Thyroid gland (tissue), 4 donors: ENCODE data around the gene KCNK17. TPM values are rescaled to one million over a fixed set of nuclear protein-coding genes. Genes with fewer than 3 reads are reported as not detected.

Experiments
- DNase-seq, 2 donors: peaks; one replicate each; pipeline ENCODE4 v3.0.0-alpha.2; 2019
- H3K27ac ChIP-seq, 3 donors: fragments of 200-600 bp; sonication (generic); 1 replicate in 2 of 3; 2 replicates in 1 of 3; pipeline ENCODE4 v1.5.1; 2016 to 2019; ENCODE audit warnings: mild to moderate bottlenecking in 1 of 3, moderate library complexity in 1 of 3
- H3K27me3 ChIP-seq: fragments of 200-600 bp; sonication (generic); one replicate; pipeline ENCODE4 v1.5.1; 2019
- H3K36me3 ChIP-seq, 2 donors: fragments of 200-600 bp; sonication (generic); one replicate each; pipeline ENCODE4 v1.5.1; 2016 to 2019
- H3K4me1 ChIP-seq, 2 donors: fragments of 200-600 bp; sonication (generic); one replicate each; pipeline ENCODE4 v1.5.1; 2017 to 2019
- H3K4me3 ChIP-seq, 3 donors: fragments of 200-600 bp; sonication (generic); replicated peaks in 1 of 3; 1 replicate in 2 of 3; 2 replicates in 1 of 3; pipeline ENCODE4 v1.5.1; 2016; ENCODE audit warnings: mild to moderate bottlenecking in 1 of 3
- H3K9me3 ChIP-seq: fragments of 200-600 bp; sonication (generic); one replicate; pipeline ENCODE4 v1.5.1; 2017
- POLR2A ChIP-seq, 2 donors: fragments of 450-650 bp; IDR thresholded peaks; one replicate each; pipeline ENCODE4 v1.6.1; 2017; ENCODE audit warnings: antibody characterized with exemption in 2 of 2, mild to moderate bottlenecking in 2 of 2, moderate library complexity in 1 of 2
- WGBS, 2 donors: methylation state at CpG; one replicate each; pipeline ENCODE4 v1.1.5; 2017; 5-methylcytosine and 5-hydroxymethylcytosine counted together
- intact Hi-C: fragments of 100-400 bp; cut with DNase I; formaldehyde crosslinking; loops from one replicate; pipeline ENCODE4 v1.15.1; 2023
- total RNA-seq, 4 donors: library from RNA; depleted of rRNA; stranded (reverse); fragments of >200 nt; gene quantifications; one replicate each; pipeline ENCODE4 v1.2.3, GENCODE V29; 2016
- TF ChIP-seq, protein P1 (sequence below), 6 experiments: fragments of 200-600 bp in 3 of 6; fragments of 450-650 bp in 3 of 6; sonication (generic) in 3 of 6; IDR thresholded peaks; one replicate each; pipeline ENCODE4 v1.5.1; 2016 to 2019; ENCODE audit warnings: antibody characterized with exemption in 6 of 6, mild to moderate bottlenecking in 2 of 6, inconsistent platforms in 1 of 6, moderate library complexity in 1 of 6

KCNK17 gene
- total RNA-seq, 4 donors from 2014 or later = 1.1 to 11.5 (median 4.5) TPM

DNA sequence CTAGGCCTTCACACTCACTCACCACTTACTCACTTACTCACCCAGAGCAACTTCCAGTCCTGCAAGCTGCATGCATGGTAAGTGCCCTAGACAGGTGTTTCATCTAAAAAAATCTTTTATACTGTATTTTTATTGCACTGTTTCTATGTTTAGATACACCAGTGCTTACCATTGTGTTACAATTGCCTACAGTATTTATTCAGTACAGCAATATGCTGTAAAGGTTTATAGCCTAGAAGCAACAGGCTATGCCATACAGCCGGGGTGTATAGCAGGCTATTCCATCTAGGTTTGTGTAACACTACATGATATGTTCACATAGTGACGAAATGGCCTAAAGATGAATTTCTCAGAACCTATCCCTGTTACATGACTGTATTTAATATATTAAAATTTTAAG is 47.8 kb downstream of the KCNK17 start:
- Histone ChIP-seq H3K4me3 (no peak overlapping the region), H3K27me3 (no peaks in the 10 kb centered on the region), H3K4me1 (peaks cover 3 to 4% of the 10 kb centered on the region in 2 donors), H3K9me3 (no peaks in the 10 kb centered on the region), H3K27ac (no peak overlapping the region), H3K36me3 (no peaks in the 10 kb centered on the region)
- DNase-seq = no peak
- WGBS, 2 donors = 89 to 93% methylated on average over 2 of the region's 2 CpGs
- TF ChIP-seq, protein P1, sequence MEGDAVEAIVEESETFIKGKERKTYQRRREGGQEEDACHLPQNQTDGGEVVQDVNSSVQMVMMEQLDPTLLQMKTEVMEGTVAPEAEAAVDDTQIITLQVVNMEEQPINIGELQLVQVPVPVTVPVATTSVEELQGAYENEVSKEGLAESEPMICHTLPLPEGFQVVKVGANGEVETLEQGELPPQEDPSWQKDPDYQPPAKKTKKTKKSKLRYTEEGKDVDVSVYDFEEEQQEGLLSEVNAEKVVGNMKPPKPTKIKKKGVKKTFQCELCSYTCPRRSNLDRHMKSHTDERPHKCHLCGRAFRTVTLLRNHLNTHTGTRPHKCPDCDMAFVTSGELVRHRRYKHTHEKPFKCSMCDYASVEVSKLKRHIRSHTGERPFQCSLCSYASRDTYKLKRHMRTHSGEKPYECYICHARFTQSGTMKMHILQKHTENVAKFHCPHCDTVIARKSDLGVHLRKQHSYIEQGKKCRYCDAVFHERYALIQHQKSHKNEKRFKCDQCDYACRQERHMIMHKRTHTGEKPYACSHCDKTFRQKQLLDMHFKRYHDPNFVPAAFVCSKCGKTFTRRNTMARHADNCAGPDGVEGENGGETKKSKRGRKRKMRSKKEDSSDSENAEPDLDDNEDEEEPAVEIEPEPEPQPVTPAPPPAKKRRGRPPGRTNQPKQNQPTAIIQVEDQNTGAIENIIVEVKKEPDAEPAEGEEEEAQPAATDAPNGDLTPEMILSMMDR (IDR thresholded peaks at IDR 0.05) = no peak
- no peak for TF ChIP-seq POLR2A (IDR thresholded peaks at IDR 0.05)
- intact Hi-C loops = no loop called here

DNA sequence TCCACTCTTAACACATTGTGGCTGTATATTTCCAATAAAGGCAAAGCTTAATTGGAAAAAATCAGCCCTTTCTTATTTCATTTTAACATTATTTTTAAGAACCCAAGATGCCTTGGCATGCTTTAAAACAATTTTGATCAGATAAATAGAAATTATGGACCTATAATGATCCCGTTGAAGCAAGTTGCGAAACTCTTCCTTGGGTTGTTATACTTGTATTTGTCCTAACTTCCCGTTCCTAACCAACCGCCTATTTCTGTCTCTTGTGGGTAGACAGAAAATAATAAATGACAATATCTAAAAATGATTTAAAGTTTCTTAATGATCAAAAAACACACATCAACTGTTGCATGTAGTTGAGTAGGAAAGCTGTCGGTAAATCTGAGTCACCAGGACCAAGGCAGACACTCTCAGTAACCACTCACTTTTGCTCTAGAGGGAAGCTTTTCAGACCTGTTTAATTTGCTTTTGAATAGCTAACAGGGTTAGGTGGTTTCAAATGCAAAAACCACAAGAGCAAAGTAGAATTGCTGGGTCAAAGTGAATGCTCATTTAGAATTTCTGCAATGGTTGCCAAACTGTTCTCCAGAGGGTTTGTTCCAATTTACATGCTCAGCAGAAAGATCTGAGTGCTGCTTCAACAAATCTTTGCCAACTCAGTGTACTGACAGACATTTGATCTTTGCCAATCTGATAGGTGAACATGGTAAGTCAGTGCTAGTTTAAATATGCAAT is 50.7 kb downstream of the KCNK17 start:
- 47 to 51% methylated on average over 5 of the region's 5 CpGs for whole genome bisulfite sequencing, 2 donors
- no peaks in the 10 kb centered on the region for H3K27me3 ChIP-seq
- H3K36me3 ChIP-seq = no peaks in the 10 kb centered on the region
- H3K27ac ChIP-seq = no peak overlapping the region
- no peak for DNase-seq
- intact Hi-C loops = no loop called here
- TF ChIP-seq, protein P1 (IDR thresholded peaks at IDR 0.05) = no peak
- no peak for TF ChIP-seq POLR2A (IDR thresholded peaks at IDR 0.05)
- H3K4me3 ChIP-seq = no peak overlapping the region
- H3K4me1 ChIP-seq = peaks cover 3 to 7% of the 10 kb centered on the region in 2 donors
- H3K9me3 ChIP-seq = no peaks in the 10 kb centered on the region

DNA sequence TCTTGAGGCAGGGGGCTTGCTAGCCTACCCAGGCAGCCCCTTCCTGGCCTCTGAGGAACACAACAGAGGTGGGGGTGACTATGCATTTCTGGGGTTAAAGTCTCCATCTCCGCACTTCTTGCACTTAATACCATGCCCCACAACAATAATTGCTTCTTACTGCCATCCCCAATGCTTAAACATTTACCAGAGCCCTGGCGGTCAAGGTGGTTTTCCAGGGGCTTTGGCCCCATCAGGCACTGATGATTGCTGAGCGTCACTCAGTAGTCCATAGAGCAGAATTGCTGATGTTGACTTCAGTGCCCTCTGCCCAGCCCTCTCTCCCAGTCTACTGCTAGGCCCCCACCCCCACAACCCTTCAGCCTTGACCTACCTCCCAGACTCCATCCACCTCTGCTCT is 52.5 kb downstream of the KCNK17 start:
- TF ChIP-seq, protein P1 (IDR thresholded peaks at IDR 0.05) = no peak
- TF ChIP-seq POLR2A (IDR thresholded peaks at IDR 0.05) = no peak
- WGBS, 2 donors = 87 to 96% methylated on average over 3 of the region's 3 CpGs
- H3K4me1 ChIP-seq = peaks cover 3 to 7% of the 10 kb centered on the region in 2 donors
- no peak overlapping the region for H3K4me3 ChIP-seq
- no peaks in the 10 kb centered on the region for H3K9me3 ChIP-seq
- H3K27ac ChIP-seq = no peak overlapping the region
- no peaks in the 10 kb centered on the region for H3K36me3 ChIP-seq
- H3K27me3 ChIP-seq = no peaks in the 10 kb centered on the region
- intact Hi-C loops = no loop called here
- DNase-seq = no peak

DNA sequence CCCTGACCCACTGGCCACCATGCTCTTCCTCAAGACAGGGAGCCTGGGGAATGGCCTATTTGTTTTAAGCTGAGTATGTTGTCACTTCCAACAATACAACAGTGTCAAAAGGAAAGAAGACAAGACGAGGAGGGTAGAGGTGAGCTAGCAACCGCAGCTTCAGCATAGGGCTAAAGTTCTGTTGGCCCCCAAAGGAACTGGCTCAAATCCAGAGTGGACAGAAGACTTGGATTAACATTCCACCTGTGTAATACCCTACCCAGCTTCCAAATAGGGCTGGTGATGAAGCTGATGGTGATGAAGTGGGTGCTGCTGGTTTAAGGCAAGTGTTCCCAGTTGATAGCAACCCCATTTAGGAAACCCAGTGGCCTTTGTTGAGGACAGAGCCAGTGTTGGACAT is 53.3 kb downstream of the KCNK17 start:
- H3K4me3 ChIP-seq = no peak overlapping the region
- intact Hi-C loops = no loop called here
- H3K9me3 ChIP-seq = no peaks in the 10 kb centered on the region
- no peaks in the 10 kb centered on the region for H3K36me3 ChIP-seq
- H3K4me1 ChIP-seq = peaks cover 3 to 7% of the 10 kb centered on the region in 2 donors
- no peaks in the 10 kb centered on the region for H3K27me3 ChIP-seq
- TF ChIP-seq, protein P1 (IDR thresholded peaks at IDR 0.05) = no peak
- TF ChIP-seq POLR2A (IDR thresholded peaks at IDR 0.05) = no peak
- 84 to 100% methylated on average over 2 of the region's 2 CpGs for WGBS, 2 donors
- no peak overlapping the region for H3K27ac ChIP-seq
- DNase-seq = no peak

DNA sequence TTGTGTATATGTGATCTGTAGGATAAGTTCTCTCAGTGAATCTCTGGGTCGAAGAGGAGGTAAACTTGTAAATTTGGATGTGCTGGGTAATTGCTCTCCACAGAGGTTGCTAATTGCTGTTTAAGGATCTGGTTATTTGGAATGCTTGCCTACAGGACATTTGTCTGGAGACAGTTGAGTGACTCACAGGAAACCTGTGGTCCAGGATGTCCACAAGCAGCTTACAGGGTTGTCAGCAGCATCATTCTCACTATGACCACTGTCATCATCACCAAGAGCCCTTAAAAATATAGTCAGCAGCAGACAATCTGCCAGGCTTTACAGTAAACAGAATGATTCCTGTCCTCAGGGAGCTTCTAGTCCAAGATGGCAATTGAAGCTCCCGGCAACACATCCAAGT is 53.8 kb downstream of the KCNK17 start:
- Histone ChIP-seq H3K4me3 (no peak overlapping the region), H3K4me1 (peaks cover 3 to 7% of the 10 kb centered on the region in 2 donors), H3K9me3 (no peaks in the 10 kb centered on the region), H3K27ac (no peak overlapping the region), H3K27me3 (no peaks in the 10 kb centered on the region), H3K36me3 (no peaks in the 10 kb centered on the region)
- WGBS, 2 donors = 92 to 97% methylated on average over 2 of the region's 2 CpGs
- TF ChIP-seq, protein P1 (IDR thresholded peaks at IDR 0.05) = no peak
- no peak for TF ChIP-seq POLR2A (IDR thresholded peaks at IDR 0.05)
- no peak for DNase-seq
- intact Hi-C loops = no loop called here
